GM12878 (cell line): Measurements from ENCODE around the gene CYP4V2. TPM values are rescaled to one million over a fixed set of nuclear protein-coding genes. Genes with fewer than 3 reads are reported as not detected.

Experiments used
- ATAC-seq: fragments of 200-7000 bp; cut with Tn5 transposase; 3 replicates; pipeline ENCODE4 v1.9.1; 2020; ENCODE audit warnings: mild to moderate bottlenecking, moderate library complexity
- BruUV-seq: library from RNA; stranded (reverse); fragments of 400-500 nt; replicated peaks from 2 replicates; lab custom pipeline; 2021; lab: Mats Ljungman, UMichigan
- CTCF ChIA-PET: fragments of 300-600 bp; sonication (Branson Sonifier 250); formaldehyde crosslinking; extraction: SDS; loops from one replicate; lab custom pipeline; 2021; ENCODE audit warnings: inconsistent platforms; lab: Yijun Ruan, JAX
- POLR2A ChIA-PET: fragments of 350-600 bp; formaldehyde crosslinking; extraction: SDS; loops from one replicate; lab custom pipeline; 2021; ENCODE audit warnings: inconsistent platforms; lab: Charles Lee
- RAD21 ChIA-PET: fragments of 300-600 bp; sonication (Branson Sonifier 250); formaldehyde crosslinking; loops from one replicate; lab custom pipeline; 2023; ENCODE audit warnings: antibody characterized with exemption; ENCODE audit not compliant: unreplicated experiment; lab: Charles Lee
- SMC1A ChIA-PET: fragments of 300-600 bp; sonication (Branson Sonifier 250); formaldehyde crosslinking; loops from one replicate; lab custom pipeline; 2023; ENCODE audit not compliant: unreplicated experiment, uncharacterized antibody; lab: Charles Lee
- DNase-seq: peaks from one replicate; pipeline ENCODE4 v3.0.0-alpha.2; 2011; ENCODE audit warnings: low read depth, low spot score
- FAIRE-seq: peaks from 3 replicates; lab custom pipeline; 2011; peaks lifted over from hg19 to GRCh38; lab: Jason Lieb, UNC
- H2AFZ ChIP-seq: 2 replicates; pipeline ENCODE4 v1.6.0; 2011; ENCODE audit warnings: low read depth, low read length, control low read depth; ENCODE audit not compliant: control insufficient read depth
- H3K27ac ChIP-seq: 2 replicates; pipeline ENCODE4 v1.5.1; 2011; ENCODE audit warnings: control low read depth; ENCODE audit not compliant: control insufficient read depth, insufficient read depth
- H3K27me3 ChIP-seq, 2 experiments: replicated peaks in 1 of 2; 2 replicates each; pipeline versions ENCODE4 v1.6.0 to v1.6.1; 2011; ENCODE audit warnings: low read length in 1 of 2; ENCODE audit not compliant: control insufficient read depth in 2 of 2, insufficient read depth in 2 of 2
- H3K36me3 ChIP-seq, 2 experiments: 2 replicates each; pipeline ENCODE4 v1.5.1; 2011; ENCODE audit warnings: low read length in 1 of 2; ENCODE audit not compliant: control insufficient read depth in 2 of 2, insufficient read depth in 2 of 2
- H3K4me1 ChIP-seq: 2 replicates; pipeline ENCODE4 v1.6.1; 2011; ENCODE audit warnings: mild to moderate bottlenecking, low read length, moderate library complexity, mixed read lengths; ENCODE audit not compliant: control insufficient read depth, insufficient read depth
- H3K4me2 ChIP-seq: 2 replicates; pipeline ENCODE4 v1.6.0; 2011; ENCODE audit warnings: control low read depth; ENCODE audit not compliant: control insufficient read depth, insufficient read depth
- H3K4me3 ChIP-seq: fragments of 200-600 bp; sonication (generic); 2 replicates; pipeline ENCODE4 v1.5.1; 2016
- H3K79me2 ChIP-seq: 2 replicates; pipeline ENCODE4 v1.6.0; 2011; ENCODE audit warnings: low read length; ENCODE audit not compliant: control insufficient read depth, insufficient read depth
- H3K9ac ChIP-seq: 2 replicates; pipeline ENCODE4 v1.8.0; 2011; ENCODE audit warnings: low read length, control low read depth, mixed read lengths; ENCODE audit not compliant: control insufficient read depth, insufficient read depth
- H3K9me3 ChIP-seq: replicated peaks from 3 replicates; pipeline ENCODE4 v1.5.1; 2011; ENCODE audit warnings: mild to moderate bottlenecking, low read length; ENCODE audit not compliant: control insufficient read depth, insufficient read depth
- H4K20me1 ChIP-seq: 2 replicates; pipeline ENCODE4 v1.6.0; 2011; ENCODE audit not compliant: control insufficient read depth, insufficient read depth
- ATF3 ChIP-seq: IDR thresholded peaks from 2 replicates; pipeline ENCODE4 v1.6.1; 2011; ENCODE audit warnings: low read depth, mild to moderate bottlenecking, low read length, moderate library complexity, borderline replicate concordance; ENCODE audit errors: extremely low read depth
- BCL3 ChIP-seq: IDR thresholded peaks from 2 replicates; pipeline ENCODE4 v1.6.1; 2011; ENCODE audit warnings: borderline replicate concordance, low read depth, mild to moderate bottlenecking, moderate library complexity, low read length; ENCODE audit not compliant: insufficient read depth, poor library complexity, severe bottlenecking
- EGR1 ChIP-seq, 2 experiments: IDR thresholded peaks; 1 replicate in 1 of 2; 2 replicates in 1 of 2; pipeline ENCODE4 v1.6.1; 2011 to 2012; ENCODE audit warnings: low read depth in 2 of 2, low read length in 2 of 2, borderline replicate concordance in 1 of 2, mild to moderate bottlenecking in 1 of 2, moderate library complexity in 1 of 2
- MEF2B ChIP-seq: fragments of 450-650 bp; IDR thresholded peaks from 2 replicates; pipeline ENCODE4 v1.6.1; 2018; ENCODE audit warnings: mild to moderate bottlenecking, moderate library complexity; ENCODE audit not compliant: partially characterized antibody, poor library complexity, severe bottlenecking
- PBX3 ChIP-seq: IDR thresholded peaks from 2 replicates; pipeline ENCODE4 v1.6.1; 2011; ENCODE audit warnings: mild to moderate bottlenecking, low read depth, low read length, moderate library complexity; ENCODE audit not compliant: insufficient replicate concordance
- ZNF217 ChIP-seq: fragments of 450-650 bp; IDR thresholded peaks from 2 replicates; pipeline ENCODE4 v1.6.1; 2017; ENCODE audit warnings: antibody characterized with exemption, mild to moderate bottlenecking
- ZNF592 ChIP-seq: fragments of 450-650 bp; IDR thresholded peaks from 2 replicates; pipeline ENCODE4 v1.6.1; 2017; ENCODE audit warnings: mild to moderate bottlenecking, moderate library complexity
- WGBS: methylation state at CpG from one replicate; pipeline ENCODE4 v1.1.6; 2016; ENCODE audit warnings: low lambda C conversion rate; ENCODE audit not compliant: insufficient replicate concordance, insufficient coverage; ENCODE audit errors: missing lambda C conversion rate; 5-methylcytosine and 5-hydroxymethylcytosine counted together
- in situ Hi-C: fragments of 300-500 bp; cut with MboI; formaldehyde crosslinking; loops from 9 replicates; pipeline ENCODE4 v1.14.3; 2018; ENCODE audit warnings: mixed read lengths
- intact Hi-C: fragments of 100-400 bp; cut with micrococcal nuclease; formaldehyde crosslinking; loops from one replicate; pipeline ENCODE4 v1.14.2; 2022; ENCODE audit not compliant: unreplicated experiment
- polyA plus RNA-seq, 11 experiments: library from polyadenylated mRNA; depleted of rRNA in 4 of 11; unstranded in 6 of 11; stranded (reverse) in 5 of 11; fragments of >200 nt; fragmentation: Nextera tagmentation in 4 of 11; fragmentation: Illumina TruSeq in 1 of 11; extraction: Ambion mirVana in 4 of 11; extraction: Trizol in 1 of 11; gene quantifications; 1 replicate in 1 of 11; 2 replicates in 10 of 11; pipeline versions ENCODE4 v1.2.1 to v1.2.3, GENCODE V29; 2011 to 2016; ENCODE audit warnings: inconsistent platforms in 2 of 11, missing spikeins in 2 of 11, low read depth in 1 of 11
- total RNA-seq, 4 experiments: library from RNA; depleted of rRNA in 3 of 4; stranded (reverse); fragments of >200 nt in 3 of 4; fragmentation: Illumina TruSeq in 1 of 4; extraction: Trizol in 1 of 4; gene quantifications; 2 replicates each; pipeline versions ENCODE4 v1.2.1 to v1.2.3, GENCODE V29; 2013 to 2021

The CYP4V2 gene
- total and polyA plus RNA-seq, 10 of the 15 experiments (the other 5 are each of a cell fraction or from before 2014, with no cell fraction given): 1.2 to 8.2 (median 6.8) TPM

GRCh38 chr4:186169333-186169944 is 21.9 kb upstream of the CYP4V2 start:
- no peaks in the 10 kb centered on the region for H4K20me1 ChIP-seq
- POLR2A ChIA-PET: no interaction called here

More at GRCh38 chr4:186169333-186169944, 21.9 kb upstream of the CYP4V2 start:
- no TSS peak for BruUV-seq
- no peaks in the 10 kb centered on the region for H3K36me3 ChIP-seq
- TF ChIP-seq PBX3 (no peak), ATF3 (no peak), ZNF592 (no peak), MEF2B (no peak), BCL3 (no peak), EGR1 (IDR thresholded peaks at IDR 0.05; ENCODE audit: borderline replicate concordance in 1 of 2, low read depth in 2 of 2, low read length in 2 of 2) (no peak), ZNF217 (no peak)
- H3K79me2 ChIP-seq: no peaks in the 10 kb centered on the region
- no peaks in the 10 kb centered on the region; a peak in 1 of 4 replicates for H3K27me3 ChIP-seq
- no peak overlapping the region for H2AFZ ChIP-seq
- ChIA-PET CTCF (interaction anchor here (0.9 kb wide), 1 partner anchor 8 kb away, joined by 3 read pairs; no protein-coding TSS in a partner anchor), RAD21 (no interaction called here), SMC1A (interaction anchor here (1.4 kb wide), 1 partner anchor 9 kb away, joined by 4 read pairs; no protein-coding TSS in a partner anchor)
- no peak overlapping the region for H3K4me3 ChIP-seq
- DNase-seq (no peak), ATAC-seq (no peak), FAIRE-seq (no peak)
- WGBS: 59% methylated on average over 18 of the region's 18 CpGs
- in situ Hi-C loops (no loop called here), intact Hi-C loops (no loop called here)
- H3K4me1 ChIP-seq: no peaks in the 10 kb centered on the region
- no peaks in the 10 kb centered on the region for H3K9me3 ChIP-seq
- H3K9ac ChIP-seq: no peak overlapping the region
- H3K27ac ChIP-seq: no peak overlapping the region
- H3K4me2 ChIP-seq: no peak overlapping the region
